Liver (tissue), 9 donors: ENCODE data around the gene MAP3K3. TPM values are rescaled to one million over a fixed set of nuclear protein-coding genes. Genes with fewer than 3 reads are reported as not detected.

Experiments
- DNase-seq: peaks from one replicate; pipeline ENCODE4 v3.0.0-alpha.2; 2017; ENCODE audit warnings: low spot score
- H3K27ac ChIP-seq, 2 donors: one replicate each; pipeline ENCODE4 v1.7.0; 2013; ENCODE audit warnings: inconsistent platforms in 2 of 2, low read length in 2 of 2, control low read depth in 1 of 2, low read depth in 1 of 2, mild to moderate bottlenecking in 1 of 2
- H3K27me3 ChIP-seq, 4 donors: one replicate each; pipeline versions ENCODE4 v1.6.1 to v1.7.0; 2013; ENCODE audit warnings: low read length in 3 of 4, inconsistent platforms in 1 of 4, mild to moderate bottlenecking in 1 of 4, moderate library complexity in 1 of 4; ENCODE audit not compliant: control insufficient read depth in 4 of 4, insufficient read depth in 4 of 4
- H3K36me3 ChIP-seq, 4 donors: one replicate each; pipeline versions ENCODE4 v1.6.1 to v1.7.0; 2013; ENCODE audit warnings: low read length in 3 of 4, mild to moderate bottlenecking in 3 of 4, low read depth in 1 of 4, moderate library complexity in 1 of 4; ENCODE audit not compliant: control insufficient read depth in 4 of 4, insufficient read depth in 3 of 4
- H3K4me1 ChIP-seq, 4 donors: one replicate each; pipeline versions ENCODE4 v1.6.1 to v1.7.0; 2013; ENCODE audit warnings: low read length in 3 of 4, mild to moderate bottlenecking in 3 of 4, moderate library complexity in 1 of 4; ENCODE audit not compliant: control insufficient read depth in 4 of 4, insufficient read depth in 4 of 4
- H3K4me3 ChIP-seq, 3 donors: one replicate each; pipeline versions ENCODE4 v1.6.1 to v1.7.0; 2013; ENCODE audit warnings: low read length in 3 of 3, control low read depth in 1 of 3, low read depth in 1 of 3, mild to moderate bottlenecking in 1 of 3
- H3K9ac ChIP-seq, 2 donors: one replicate each; pipeline ENCODE4 v1.7.0; 2013; ENCODE audit warnings: low read length in 2 of 2, mild to moderate bottlenecking in 2 of 2, moderate library complexity in 2 of 2, control low read depth in 1 of 2, low read depth in 1 of 2
- H3K9me3 ChIP-seq, 4 donors: one replicate each; pipeline versions ENCODE4 v1.6.1 to v1.7.0; 2013; ENCODE audit warnings: low read length in 3 of 4; ENCODE audit not compliant: control insufficient read depth in 4 of 4
- CTCF ChIP-seq: fragments of 150-350 bp; IDR thresholded peaks from 2 replicates; pipeline ENCODE4 v1.5.1; 2017; ENCODE audit warnings: improper control_type of control experiment, low read depth, low read length; ENCODE audit not compliant: missing input control
- EGR1 ChIP-seq, 2 donors: IDR thresholded peaks; 2 replicates each; pipeline ENCODE4 v1.6.1; 2016 to 2018; ENCODE audit warnings: antibody characterized with exemption in 2 of 2, low read depth in 2 of 2
- FOXA1 ChIP-seq: IDR thresholded peaks from 2 replicates; pipeline ENCODE4 v1.6.1; 2016; ENCODE audit warnings: antibody characterized with exemption
- FOXA2 ChIP-seq: IDR thresholded peaks from 2 replicates; pipeline ENCODE4 v1.6.1; 2016; ENCODE audit warnings: antibody characterized with exemption
- GABPA ChIP-seq, 2 donors: IDR thresholded peaks in 1 of 2; conservative IDR thresholded peaks in 1 of 2; 2 replicates each; pipeline ENCODE4 v1.6.1; 2016; ENCODE audit warnings: antibody characterized with exemption in 2 of 2, mild to moderate bottlenecking in 1 of 2, moderate library complexity in 1 of 2
- HNF4A ChIP-seq, 2 donors: conservative IDR thresholded peaks; 2 replicates each; pipeline ENCODE4 v1.6.1; 2016; ENCODE audit warnings: antibody characterized with exemption in 2 of 2, mild to moderate bottlenecking in 2 of 2
- HNF4G ChIP-seq: IDR thresholded peaks from 2 replicates; pipeline ENCODE4 v1.6.1; 2016; ENCODE audit warnings: antibody characterized with exemption
- MAX ChIP-seq: IDR thresholded peaks from 2 replicates; pipeline ENCODE4 v1.6.1; 2016; ENCODE audit warnings: antibody characterized with exemption
- NR2F2 ChIP-seq: IDR thresholded peaks from 2 replicates; pipeline ENCODE4 v1.6.1; 2016; ENCODE audit warnings: antibody characterized with exemption
- RAD21 ChIP-seq, 2 donors: IDR thresholded peaks; 2 replicates each; pipeline ENCODE4 v1.6.1; 2016; ENCODE audit warnings: antibody characterized with exemption in 2 of 2, mild to moderate bottlenecking in 2 of 2
- REST ChIP-seq: IDR thresholded peaks from 2 replicates; pipeline ENCODE4 v1.6.1; 2016; ENCODE audit warnings: antibody characterized with exemption, mild to moderate bottlenecking
- RXRA ChIP-seq, 2 donors: IDR thresholded peaks; 2 replicates each; pipeline ENCODE4 v1.6.1; 2017 to 2018; ENCODE audit warnings: antibody characterized with exemption in 2 of 2, mild to moderate bottlenecking in 1 of 2
- TAF1 ChIP-seq: conservative IDR thresholded peaks from 2 replicates; pipeline ENCODE4 v1.6.1; 2016; ENCODE audit warnings: antibody characterized with exemption, mild to moderate bottlenecking
- YY1 ChIP-seq: IDR thresholded peaks from 2 replicates; pipeline ENCODE4 v1.6.1; 2016; ENCODE audit warnings: antibody characterized with exemption, mild to moderate bottlenecking
- ZBTB33 ChIP-seq: IDR thresholded peaks from 2 replicates; pipeline ENCODE4 v1.6.1; 2016; ENCODE audit warnings: antibody characterized with exemption
- WGBS: extraction: QIAGEN DNeasy Blood & Tissue Kit; methylation state at CpG from one replicate; pipeline ENCODE4 v1.1.7; 2013; 5-methylcytosine and 5-hydroxymethylcytosine counted together
- polyA plus RNA-seq, 2 donors: library from polyadenylated mRNA; stranded (reverse) in 1 of 2; unstranded in 1 of 2; fragments of 200-250 nt in 1 of 2; fragments of >200 nt in 1 of 2; fragmentation: Nextera tagmentation in 1 of 2; extraction: Ambion mirVana in 1 of 2; gene quantifications; one replicate each; pipeline versions ENCODE4 v1.2.1 to v1.2.3, GENCODE V29; 2013 to 2015
- total RNA-seq, 2 donors: library from RNA; depleted of rRNA; stranded (reverse); fragments of >200 nt; gene quantifications; one replicate each; pipeline ENCODE4 v1.2.3, GENCODE V29; 2014
- donor health status: healthy.
- donor health status: healthy.
- donor health status: healthy.
- donor health status: healthy.
- donor health status: healthy.

Gene MAP3K3
- total and polyA plus RNA-seq, 4 donors = 3.9 to 28.7 (median 11.0) TPM

- TF ChIP-seq ZBTB33 = no peak
- TF ChIP-seq EGR1 (IDR thresholded peaks at IDR 0.05; ENCODE audit: low read depth in 2 of 2) = no peak
- TF ChIP-seq TAF1 = no peak
- no peak for TF ChIP-seq RXRA (IDR thresholded peaks at IDR 0.05)
- no peak for TF ChIP-seq HNF4G
Measured at GRCh38 chr17:63589646-63590045, 32.6 kb upstream of the MAP3K3 start (continued).

GRCh38 chr17:63592797-63593196, 29.4 kb upstream of the MAP3K3 start:
- no peak overlapping the region for H3K9ac ChIP-seq
- H3K4me3 ChIP-seq = no peak overlapping the region
- H3K4me1 ChIP-seq = no peaks in the 10 kb centered on the region
- no peaks in the 10 kb centered on the region for H3K9me3 ChIP-seq
- 96% methylated on average over 3 of the region's 3 CpGs for WGBS
- no peak overlapping the region for H3K27ac ChIP-seq
- no peak for DNase-seq
- no peak for TF ChIP-seq RAD21 (IDR thresholded peaks at IDR 0.05)
- TF ChIP-seq RXRA (IDR thresholded peaks at IDR 0.05) = no peak
- no peak for TF ChIP-seq NR2F2
- TF ChIP-seq GABPA (IDR thresholded peaks at IDR 0.05 in 1 of 2, conservative IDR thresholded peaks at IDR 0.05 in 1 of 2) = no peak
- TF ChIP-seq CTCF = no peak
- TF ChIP-seq ZBTB33 = no peak
- no peak for TF ChIP-seq EGR1 (IDR thresholded peaks at IDR 0.05; ENCODE audit: low read depth in 2 of 2)
- TF ChIP-seq HNF4A (conservative IDR thresholded peaks at IDR 0.05) = no peak
- TF ChIP-seq FOXA1 = no peak
- no peak for TF ChIP-seq FOXA2
- no peak for TF ChIP-seq MAX
- no peaks in the 10 kb centered on the region for H3K27me3 ChIP-seq
- peaks cover 4 to 41% (median 26%) of the 10 kb centered on the region in 4 donors for H3K36me3 ChIP-seq

- peaks cover 0 to 3% (median 2%) of the 10 kb centered on the region in 4 donors for H3K4me1 ChIP-seq
- H3K9ac ChIP-seq = no peak overlapping the region
- no peaks in the 10 kb centered on the region for H3K27me3 ChIP-seq
- no peak overlapping the region for H3K4me3 ChIP-seq
- H3K36me3 ChIP-seq = peaks cover 2 to 24% (median 10%) of the 10 kb centered on the region in 4 donors
- no peak overlapping the region for H3K27ac ChIP-seq
- no peaks in the 10 kb centered on the region for H3K9me3 ChIP-seq
- 97% methylated on average over 3 of the region's 3 CpGs for WGBS
- DNase-seq = no peak
- no peak for TF ChIP-seq RXRA (IDR thresholded peaks at IDR 0.05)
- no peak for TF ChIP-seq ZBTB33
- TF ChIP-seq EGR1 (IDR thresholded peaks at IDR 0.05; ENCODE audit: low read depth in 2 of 2) = no peak
- no peak for TF ChIP-seq FOXA2
- no peak for TF ChIP-seq YY1
- no peak for TF ChIP-seq GABPA (IDR thresholded peaks at IDR 0.05 in 1 of 2, conservative IDR thresholded peaks at IDR 0.05 in 1 of 2)
- TF ChIP-seq REST = no peak
- TF ChIP-seq HNF4A (conservative IDR thresholded peaks at IDR 0.05) = no peak
- no peak for TF ChIP-seq MAX
Measured at GRCh38 chr17:63595132-63595531, 27.1 kb upstream of the MAP3K3 start.
